Smooth muscle cell (in vitro differentiated cells): Measurements from ENCODE around the gene KRT13. TPM values are rescaled to one million over a fixed set of nuclear protein-coding genes. Genes with fewer than 3 reads are reported as not detected.
"Not testable (repeated sequence)": the region's sequence is repeated elsewhere in the genome, so short reads cannot be mapped to it uniquely, and the experiment has no call there.

Experiments used
- DNase-seq: peaks from one replicate; lab custom pipeline; 2025; ENCODE audit not compliant: unreplicated experiment; lab: John Stamatoyannopoulos, UW
- H2AFZ ChIP-seq: fragments of 200-600 bp; sonication (generic); 2 replicates; pipeline ENCODE4 v1.6.0; 2016; ENCODE audit warnings: antibody characterized with exemption, low read depth, mild to moderate bottlenecking
- H3F3A ChIP-seq: fragments of 200-600 bp; sonication (generic); 2 replicates; pipeline ENCODE4 v1.6.0; 2017; ENCODE audit warnings: antibody characterized with exemption, low read depth
- H3K27ac ChIP-seq: fragments of 200-600 bp; sonication (generic); 2 replicates; pipeline ENCODE4 v1.5.1; 2016; ENCODE audit warnings: low read depth, mild to moderate bottlenecking
- H3K27me3 ChIP-seq: fragments of 200-600 bp; sonication (generic); 2 replicates; pipeline ENCODE4 v1.6.1; 2016; ENCODE audit warnings: low read depth, mild to moderate bottlenecking
- H3K36me3 ChIP-seq: fragments of 200-600 bp; sonication (generic); 2 replicates; pipeline ENCODE4 v1.5.1; 2016; ENCODE audit warnings: low read depth
- H3K4me1 ChIP-seq: fragments of 200-600 bp; sonication (generic); 2 replicates; pipeline ENCODE4 v1.5.1; 2016; ENCODE audit warnings: low read depth
- H3K4me2 ChIP-seq: fragments of 200-600 bp; sonication (generic); 2 replicates; pipeline ENCODE4 v1.6.0; 2016; ENCODE audit warnings: mild to moderate bottlenecking
- H3K4me3 ChIP-seq: fragments of 200-600 bp; sonication (generic); 2 replicates; pipeline ENCODE4 v1.5.1; 2016; ENCODE audit warnings: mild to moderate bottlenecking
- H3K79me2 ChIP-seq: fragments of 200-600 bp; sonication (generic); 2 replicates; pipeline ENCODE4 v1.6.0; 2016; ENCODE audit warnings: low read depth, mild to moderate bottlenecking
- H3K9ac ChIP-seq: fragments of 200-600 bp; sonication (generic); 2 replicates; pipeline ENCODE4 v1.6.0; 2016; ENCODE audit warnings: low read depth
- H3K9me3 ChIP-seq: fragments of 200-600 bp; sonication (generic); replicated peaks from 2 replicates; pipeline ENCODE4 v1.5.1; 2016; ENCODE audit warnings: low read depth
- H4K20me1 ChIP-seq: fragments of 200-600 bp; sonication (generic); 2 replicates; pipeline ENCODE4 v1.6.0; 2016; ENCODE audit warnings: low read depth
- WGBS: methylation state at CpG from one replicate; pipeline ENCODE4 v1.1.7; 2016; ENCODE audit warnings: low lambda C conversion rate; 5-methylcytosine and 5-hydroxymethylcytosine counted together
- polyA plus RNA-seq: library from polyadenylated mRNA; unstranded; fragments of >200 nt; fragmentation: Nextera tagmentation; extraction: Ambion mirVana; gene quantifications from 2 replicates; pipeline ENCODE4 v1.2.1, GENCODE V29; 2016
- total RNA-seq: library from RNA; depleted of rRNA; stranded (reverse); fragments of >200 nt; gene quantifications from 2 replicates; pipeline ENCODE4 v1.2.3, GENCODE V29; 2014
- TF ChIP-seq, protein P1 (sequence below): fragments of 200-600 bp; sonication (generic); IDR thresholded peaks from 2 replicates; pipeline ENCODE4 v1.5.1; 2017; ENCODE audit warnings: borderline replicate concordance, mild to moderate bottlenecking, antibody characterized with exemption; ENCODE audit not compliant: insufficient read depth, poor library complexity, severe bottlenecking

Gene KRT13
- total and polyA plus RNA-seq, 2 experiments from 2014 or later: 3.8 to 5.2 TPM

GRCh38 chr17:41546819-41547218 lies 41.4 kb upstream of the KRT13 start:
- Histone ChIP-seq H3K36me3 (no peaks in the 10 kb centered on the region), H3K9ac (no peak overlapping the region), H3K27ac (peak overlapping the region; percentile 73), H3K9me3 (no peaks in the 10 kb centered on the region), H3K4me2 (no peak overlapping the region), H2AFZ (no peak overlapping the region), H3K27me3 (no peaks in the 10 kb centered on the region), H3F3A (peaks cover 24% of the 10 kb centered on the region), H3K4me1 (peaks cover 20% of the 10 kb centered on the region), H4K20me1 (no peaks in the 10 kb centered on the region), H3K79me2 (no peaks in the 10 kb centered on the region), H3K4me3 (no peak overlapping the region)
- 96% methylated on average over 3 of the region's 3 CpGs for WGBS
- TF ChIP-seq, protein P1, sequence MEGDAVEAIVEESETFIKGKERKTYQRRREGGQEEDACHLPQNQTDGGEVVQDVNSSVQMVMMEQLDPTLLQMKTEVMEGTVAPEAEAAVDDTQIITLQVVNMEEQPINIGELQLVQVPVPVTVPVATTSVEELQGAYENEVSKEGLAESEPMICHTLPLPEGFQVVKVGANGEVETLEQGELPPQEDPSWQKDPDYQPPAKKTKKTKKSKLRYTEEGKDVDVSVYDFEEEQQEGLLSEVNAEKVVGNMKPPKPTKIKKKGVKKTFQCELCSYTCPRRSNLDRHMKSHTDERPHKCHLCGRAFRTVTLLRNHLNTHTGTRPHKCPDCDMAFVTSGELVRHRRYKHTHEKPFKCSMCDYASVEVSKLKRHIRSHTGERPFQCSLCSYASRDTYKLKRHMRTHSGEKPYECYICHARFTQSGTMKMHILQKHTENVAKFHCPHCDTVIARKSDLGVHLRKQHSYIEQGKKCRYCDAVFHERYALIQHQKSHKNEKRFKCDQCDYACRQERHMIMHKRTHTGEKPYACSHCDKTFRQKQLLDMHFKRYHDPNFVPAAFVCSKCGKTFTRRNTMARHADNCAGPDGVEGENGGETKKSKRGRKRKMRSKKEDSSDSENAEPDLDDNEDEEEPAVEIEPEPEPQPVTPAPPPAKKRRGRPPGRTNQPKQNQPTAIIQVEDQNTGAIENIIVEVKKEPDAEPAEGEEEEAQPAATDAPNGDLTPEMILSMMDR: no peak
- DNase-seq: no peak

- Histone ChIP-seq H3F3A (peaks cover 28% of the 10 kb centered on the region), H3K9me3 (no peaks in the 10 kb centered on the region), H3K27me3 (no peaks in the 10 kb centered on the region), H4K20me1 (no peaks in the 10 kb centered on the region), H3K4me3 (no peak overlapping the region), H3K4me2 (no peak overlapping the region), H3K9ac (no peak overlapping the region), H3K36me3 (no peaks in the 10 kb centered on the region), H3K79me2 (no peaks in the 10 kb centered on the region), H2AFZ (no peak overlapping the region), H3K4me1 (peaks cover 20% of the 10 kb centered on the region), H3K27ac (no peak overlapping the region)
- 81% methylated on average over 10 of the region's 13 CpGs for WGBS
- no peak for DNase-seq
- TF ChIP-seq, protein P1: no peak
Measured at GRCh38 chr17:41545829-41546410, 40.5 kb upstream of the KRT13 start.

DNA sequence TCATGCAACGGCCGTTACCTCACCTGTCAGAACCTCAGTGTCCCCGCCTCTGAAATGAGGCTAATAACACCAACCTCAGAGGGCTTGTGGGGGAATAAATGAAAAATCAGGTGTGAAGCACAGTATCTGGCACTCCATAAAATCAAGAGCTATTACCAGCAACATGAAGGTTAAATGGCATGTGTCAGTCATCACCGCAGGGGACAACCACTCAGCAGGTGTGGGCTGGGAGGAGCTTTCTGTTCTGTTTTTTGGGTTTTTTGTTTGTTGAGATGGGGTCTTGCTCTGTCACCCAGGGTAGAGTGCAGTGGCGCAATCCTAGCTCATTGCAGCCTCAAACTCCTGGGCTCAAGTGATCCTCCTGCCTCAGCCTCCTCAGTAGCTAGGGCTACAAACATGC lies 39.5 kb upstream of the KRT13 start:
- peak overlapping the region; percentile 34 for H3K27ac ChIP-seq
- DNase-seq: no peak
- TF ChIP-seq, protein P1: no peak
- no peaks in the 10 kb centered on the region for H3K79me2 ChIP-seq
- peak overlapping the region; percentile 59 for H3K4me2 ChIP-seq
- H3K4me3 ChIP-seq: no peak overlapping the region
- H3K27me3 ChIP-seq: no peaks in the 10 kb centered on the region
- H4K20me1 ChIP-seq: no peaks in the 10 kb centered on the region
- no peak overlapping the region for H3K9ac ChIP-seq
- peaks cover 20% of the 10 kb centered on the region for H3K4me1 ChIP-seq
- no peak overlapping the region for H2AFZ ChIP-seq
- H3K36me3 ChIP-seq: no peaks in the 10 kb centered on the region
- peaks cover 26% of the 10 kb centered on the region for H3F3A ChIP-seq
- no peaks in the 10 kb centered on the region for H3K9me3 ChIP-seq
- WGBS: 90% methylated on average over 5 of the region's 5 CpGs

GRCh38 chr17:41544491-41544892 lies 39.1 kb upstream of the KRT13 start:
- DNase-seq: no peak
- Histone ChIP-seq H3K4me3 (no peak overlapping the region), H3K9ac (no peak overlapping the region), H2AFZ (peak overlapping the region; percentile 66), H3K4me2 (peak overlapping the region; percentile 59), H3F3A (peaks cover 22% of the 10 kb centered on the region), H3K27me3 (no peaks in the 10 kb centered on the region), H3K36me3 (no peaks in the 10 kb centered on the region), H3K79me2 (no peaks in the 10 kb centered on the region), H3K27ac (peak overlapping the region; percentile 34), H4K20me1 (no peaks in the 10 kb centered on the region), H3K4me1 (peaks cover 20% of the 10 kb centered on the region), H3K9me3 (no peaks in the 10 kb centered on the region)
- WGBS: 11% methylated on average over 5 of the region's 5 CpGs
- TF ChIP-seq, protein P1: no peak

DNA sequence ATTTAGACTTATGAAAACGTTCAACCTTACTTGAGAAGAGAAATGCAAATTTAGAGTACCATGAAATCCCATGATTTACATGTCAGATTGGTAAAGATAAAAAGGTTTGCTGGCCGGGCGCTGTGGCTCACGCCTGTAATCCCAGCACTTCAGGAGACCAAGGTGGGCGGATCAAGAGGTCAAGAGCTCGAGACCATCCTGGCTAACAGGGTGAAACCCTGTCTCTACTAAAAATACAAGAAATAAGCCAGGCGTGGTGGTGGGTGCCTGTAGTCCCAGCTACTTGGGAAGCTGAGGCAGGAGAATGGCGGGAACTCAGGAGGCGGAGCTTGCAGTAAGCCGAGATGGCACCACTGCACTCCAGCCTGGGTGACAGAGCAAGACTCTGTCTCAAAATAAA lies 37.4 kb upstream of the KRT13 start:
- not testable (repeated sequence) for DNase-seq, H3K36me3 ChIP-seq
- peaks cover 28% of the 10 kb centered on the region for H3K4me1 ChIP-seq

More for the DNA sequence above, 37.4 kb upstream of the KRT13 start:
- H3K4me3 ChIP-seq, H3K79me2 ChIP-seq, H3K27ac ChIP-seq, H3K4me2 ChIP-seq, H2AFZ ChIP-seq, H3K9me3 ChIP-seq, H3K27me3 ChIP-seq, H4K20me1 ChIP-seq, H3K9ac ChIP-seq: not testable (repeated sequence)
- H3F3A ChIP-seq: peaks cover 10% of the 10 kb centered on the region
- WGBS: 84% methylated on average over 10 of the region's 10 CpGs
